ENCODE data around the gene PTPRD.

- no peak for TF ChIP-seq CTCF (IDR thresholded peaks at IDR 0.05 in 2 of 3, conservative IDR thresholded peaks at IDR 0.05 in 1 of 3; ENCODE audit: borderline replicate concordance in 1 of 3, insufficient read depth in 1 of 3, low read depth in 2 of 3, low read length in 2 of 3)
- no peak for TF ChIP-seq CEBPB (IDR thresholded peaks at IDR 0.05; ENCODE audit: low read depth)
These were observed 2104.0 kb downstream of the PTPRD start for GRCh38 chr9:8508671-8509290.
